IMR-90 (cell line): ENCODE measurements around the gene ATXN1.

Experiments
- BHLHE40 ChIP-seq: fragments of 150-350 bp; IDR thresholded peaks from 2 replicates; pipeline ENCODE4 v1.6.1; 2016; ENCODE audit warnings: mild to moderate bottlenecking, low read depth, low read length
- CEBPB ChIP-seq: IDR thresholded peaks from 2 replicates; pipeline ENCODE4 v1.6.1; 2012; ENCODE audit warnings: low read depth, low read length, improper control_type of control experiment
- CTCF ChIP-seq: conservative IDR thresholded peaks from 2 replicates; pipeline ENCODE4 v1.5.1; 2012; ENCODE audit warnings: mild to moderate bottlenecking, low read depth, low read length, improper control_type of control experiment
- MAFK ChIP-seq: IDR thresholded peaks from 2 replicates; pipeline ENCODE4 v1.6.1; 2012; ENCODE audit warnings: low read depth, low read length, improper control_type of control experiment
- MXI1 ChIP-seq: IDR thresholded peaks from 2 replicates; pipeline ENCODE4 v1.6.1; 2012; ENCODE audit warnings: low read depth, mild to moderate bottlenecking, low read length, moderate library complexity, borderline replicate concordance
- POLR2A ChIP-seq: IDR thresholded peaks from 2 replicates; pipeline ENCODE4 v1.6.1; 2012; ENCODE audit warnings: mild to moderate bottlenecking, low read depth, low read length
- RAD21 ChIP-seq: IDR thresholded peaks from 2 replicates; pipeline ENCODE4 v1.6.1; 2012; ENCODE audit warnings: low read length, improper control_type of control experiment
- RCOR1 ChIP-seq: IDR thresholded peaks from 2 replicates; pipeline ENCODE4 v1.6.1; 2012; ENCODE audit warnings: mild to moderate bottlenecking, low read length, improper control_type of control experiment; ENCODE audit not compliant: insufficient replicate concordance
- RFX5 ChIP-seq: IDR thresholded peaks from 2 replicates; pipeline ENCODE4 v1.8.0; 2012; ENCODE audit warnings: low read depth, mild to moderate bottlenecking, low read length, moderate library complexity
- USF2 ChIP-seq: fragments of 150-350 bp; IDR thresholded peaks from 2 replicates; pipeline ENCODE4 v1.6.1; 2017; ENCODE audit warnings: mild to moderate bottlenecking, antibody characterized with exemption, low read length, low read depth
- TF ChIP-seq, protein P1 (sequence below): fragments of 150-350 bp; IDR thresholded peaks from 2 replicates; pipeline ENCODE4 v1.6.1; 2016; ENCODE audit warnings: low read depth, mild to moderate bottlenecking, low read length, moderate library complexity, borderline replicate concordance

DNA sequence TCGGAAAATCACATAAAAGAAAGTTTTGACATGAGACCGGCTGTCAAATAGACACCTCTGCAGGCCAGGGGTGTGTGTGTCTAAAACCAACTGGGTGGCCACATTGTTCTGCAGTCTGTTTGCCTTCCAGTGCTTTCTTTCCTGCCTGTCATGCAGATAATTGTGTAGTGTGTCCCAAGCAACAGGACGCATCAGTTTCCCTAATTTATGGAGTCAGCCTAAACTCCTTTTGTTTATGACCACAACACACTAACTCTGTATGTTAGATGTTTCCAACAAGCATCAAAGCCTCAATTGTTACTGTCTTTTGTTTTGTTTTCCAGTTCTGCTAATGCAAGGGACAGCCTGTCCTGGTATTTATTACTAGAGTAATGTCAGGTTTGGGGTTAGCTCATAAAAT, 205.7 kb downstream of the ATXN1 start:
- TF ChIP-seq CTCF, result no peak
- no peak for TF ChIP-seq RAD21
- TF ChIP-seq BHLHE40, result no peak
- TF ChIP-seq POLR2A, result no peak
- TF ChIP-seq RFX5, result no peak
- no peak for TF ChIP-seq CEBPB
- no peak for TF ChIP-seq USF2
- TF ChIP-seq, protein P1, sequence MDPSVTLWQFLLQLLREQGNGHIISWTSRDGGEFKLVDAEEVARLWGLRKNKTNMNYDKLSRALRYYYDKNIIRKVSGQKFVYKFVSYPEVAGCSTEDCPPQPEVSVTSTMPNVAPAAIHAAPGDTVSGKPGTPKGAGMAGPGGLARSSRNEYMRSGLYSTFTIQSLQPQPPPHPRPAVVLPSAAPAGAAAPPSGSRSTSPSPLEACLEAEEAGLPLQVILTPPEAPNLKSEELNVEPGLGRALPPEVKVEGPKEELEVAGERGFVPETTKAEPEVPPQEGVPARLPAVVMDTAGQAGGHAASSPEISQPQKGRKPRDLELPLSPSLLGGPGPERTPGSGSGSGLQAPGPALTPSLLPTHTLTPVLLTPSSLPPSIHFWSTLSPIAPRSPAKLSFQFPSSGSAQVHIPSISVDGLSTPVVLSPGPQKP, result no peak
- TF ChIP-seq MAFK, result no peak
- no peak for TF ChIP-seq RCOR1
- no peak for TF ChIP-seq MXI1
